HEK293 (cell line): ENCODE measurements around the gene ZNF189.

Source experiments
- CTCF ChIA-PET: fragments of 350-600 bp; formaldehyde crosslinking; extraction: SDS; loops from one replicate; lab custom pipeline; 2021; ENCODE audit warnings: antibody characterized with exemption; lab: Yijun Ruan, JAX
- POLR2A ChIA-PET: fragments of 300-600 bp; formaldehyde crosslinking; extraction: SDS; loops from one replicate; lab custom pipeline; 2020; ENCODE audit warnings: antibody characterized with exemption, inconsistent platforms; lab: Yijun Ruan, JAX
- H3K27ac ChIP-seq: fragments of 200-500 bp; sonication (Bioruptor generic); 2 replicates; pipeline ENCODE4 v1.5.1; 2014; ENCODE audit warnings: low read depth, low read length, control low read depth, inconsistent platforms; ENCODE audit errors: extremely low read depth
- H3K36me3 ChIP-seq, 2 experiments: fragments of 200-500 bp in 1 of 2; sonication (Bioruptor generic) in 1 of 2; 1 replicate in 1 of 2; 2 replicates in 1 of 2; pipeline ENCODE4 v1.5.1; 2014 to 2017; ENCODE audit warnings: inconsistent platforms in 2 of 2, low read length in 2 of 2; ENCODE audit not compliant: control insufficient read depth in 2 of 2, insufficient read depth in 1 of 2
- H3K4me1 ChIP-seq: fragments of 200-500 bp; sonication (Bioruptor generic); 2 replicates; pipeline ENCODE4 v1.5.1; 2014; ENCODE audit warnings: mild to moderate bottlenecking, low read length, inconsistent platforms; ENCODE audit not compliant: control insufficient read depth, insufficient read depth
- H3K4me3 ChIP-seq: 2 replicates; pipeline ENCODE4 v1.5.1; 2011; ENCODE audit warnings: low read depth, mild to moderate bottlenecking, control low read depth, low read length, moderate library complexity
- H3K9me3 ChIP-seq: fragments of 200-500 bp; sonication (Bioruptor generic); 2 replicates; pipeline ENCODE4 v1.5.1; 2014; ENCODE audit warnings: low read depth, low read length, inconsistent platforms; ENCODE audit not compliant: control insufficient read depth, insufficient read depth
- GLI2 ChIP-seq: fragments of 450-650 bp; formaldehyde crosslinking; IDR thresholded peaks from 2 replicates; pipeline ENCODE4; 2017; ENCODE audit warnings: missing biosample characterization, missing genetic modification characterization, low read depth, borderline replicate concordance
- SCRT2 ChIP-seq: fragments of 450-650 bp; formaldehyde crosslinking; IDR thresholded peaks from 2 replicates; pipeline ENCODE4 v1.5.1; 2016; ENCODE audit warnings: missing biosample characterization, missing genetic modification characterization
- SETDB1 ChIP-seq: IDR thresholded peaks from one replicate; pipeline ENCODE4 v1.6.1; 2017; ENCODE audit warnings: mild to moderate bottlenecking, low read length, moderate library complexity, mixed read lengths; ENCODE audit not compliant: insufficient read length
- ZBTB20 ChIP-seq: fragments of 450-650 bp; formaldehyde crosslinking; IDR thresholded peaks from 2 replicates; pipeline ENCODE4 v1.5.1; 2016; ENCODE audit warnings: missing biosample characterization, missing genetic modification characterization
- ZBTB26 ChIP-seq: fragments of 450-650 bp; formaldehyde crosslinking; optimal IDR thresholded peaks from 2 replicates; pipeline ENCODE3; 2016; ENCODE audit warnings: missing biosample characterization, mild to moderate bottlenecking, missing genetic modification characterization
- ZFHX2 ChIP-seq: fragments of 450-650 bp; formaldehyde crosslinking; conservative IDR thresholded peaks from 2 replicates; pipeline ENCODE4 v1.5.1; 2016; ENCODE audit warnings: missing biosample characterization, missing genetic modification characterization
- ZNF121 ChIP-seq: fragments of 450-650 bp; formaldehyde crosslinking; IDR thresholded peaks from 2 replicates; pipeline ENCODE4 v1.5.1; 2016; ENCODE audit warnings: missing biosample characterization, missing genetic modification characterization
- ZNF132 ChIP-seq: fragments of 450-650 bp; formaldehyde crosslinking; IDR thresholded peaks from 2 replicates; pipeline ENCODE4 v1.5.1; 2017; ENCODE audit warnings: missing biosample characterization, missing genetic modification characterization, borderline replicate concordance
- ZNF174 ChIP-seq: fragments of 450-650 bp; formaldehyde crosslinking; IDR thresholded peaks from 2 replicates; pipeline ENCODE4 v1.5.0; 2017; ENCODE audit warnings: missing biosample characterization, mild to moderate bottlenecking, missing genetic modification characterization
- ZNF211 ChIP-seq: fragments of 450-650 bp; formaldehyde crosslinking; IDR thresholded peaks from 2 replicates; pipeline ENCODE4 v1.5.1; 2016; ENCODE audit warnings: low read depth, missing biosample characterization, missing genetic modification characterization
- ZNF280D ChIP-seq: fragments of 450-650 bp; formaldehyde crosslinking; IDR thresholded peaks from 2 replicates; pipeline ENCODE4 v1.5.1; 2016; ENCODE audit warnings: missing biosample characterization, missing genetic modification characterization
- ZNF350 ChIP-seq: fragments of 450-650 bp; formaldehyde crosslinking; IDR thresholded peaks from 2 replicates; pipeline ENCODE4 v1.5.0; 2017; ENCODE audit warnings: missing biosample characterization, mild to moderate bottlenecking, missing genetic modification characterization
- ZNF398 ChIP-seq: fragments of 450-650 bp; formaldehyde crosslinking; IDR thresholded peaks from 2 replicates; pipeline ENCODE4 v1.5.1; 2017; ENCODE audit warnings: missing biosample characterization, missing genetic modification characterization
- ZNF48 ChIP-seq: fragments of 450-650 bp; formaldehyde crosslinking; IDR thresholded peaks from 2 replicates; pipeline ENCODE4 v1.5.1; 2016; ENCODE audit warnings: missing biosample characterization, missing genetic modification characterization
- ZNF610 ChIP-seq: fragments of 450-650 bp; formaldehyde crosslinking; IDR thresholded peaks from 2 replicates; pipeline ENCODE4 v1.5.1; 2016; ENCODE audit warnings: missing biosample characterization, missing genetic modification characterization, borderline replicate concordance
- ZNF639 ChIP-seq: fragments of 450-650 bp; formaldehyde crosslinking; IDR thresholded peaks from 2 replicates; pipeline ENCODE4 v1.5.1; 2016; ENCODE audit warnings: missing biosample characterization, missing genetic modification characterization
- ZNF830 ChIP-seq: fragments of 450-650 bp; IDR thresholded peaks from 2 replicates; pipeline ENCODE4 v1.5.0; 2018; ENCODE audit warnings: missing biosample characterization, missing genetic modification characterization, low read depth, mild to moderate bottlenecking, moderate library complexity

The ZNF189 gene

GRCh38 chr9:101398068-101398929, at the start of gene ZNF189, which contains the start of gene MRPL50 (continued):
- no peak for TF ChIP-seq ZNF398 (tag by site-specific recombination)
- TF ChIP-seq SETDB1, result no peak
- TF ChIP-seq ZNF280D (tag by site-specific recombination), result no peak
- 0 out of 2 replicates have a peak, but pooled peaks have one; percentile 35 for TF ChIP-seq ZBTB20 (tag by site-specific recombination)
- no peak for TF ChIP-seq ZNF610 (tag by site-specific recombination)
- TF ChIP-seq ZNF174, result no peak
- no peak for TF ChIP-seq ZNF121 (tag by site-specific recombination)
- no peak for TF ChIP-seq ZNF350 (tag by site-specific recombination)
- no peak for TF ChIP-seq ZNF830 (tag by site-specific recombination)
- peak; percentile 66 for TF ChIP-seq ZBTB26
- TF ChIP-seq ZNF639, result no peak; the same call in 1 of the 2 replicates
- TF ChIP-seq ZNF132 (tag by site-specific recombination), result no peak

GRCh38 chr9:101350285-101350684, 48.4 kb upstream of the ZNF189 start:
- POLR2A ChIA-PET, result no interaction called here
- TF ChIP-seq SCRT2 (no peak), GLI2 (tag by site-specific recombination) (no peak), ZNF48 (tag by site-specific recombination) (no peak), ZNF211 (tag by site-specific recombination) (no peak), ZFHX2 (tag by site-specific recombination) (no peak)
- Histone ChIP-seq H3K4me3 (no peak overlapping the region), H3K4me1 (no peaks in the 10 kb centered on the region), H3K27ac (no peak overlapping the region), H3K36me3 (no peaks in the 10 kb centered on the region), H3K9me3 (no peaks in the 10 kb centered on the region)
- CTCF ChIA-PET, result no interaction called here
